Measurements from ENCODE around the gene PTHLH.

Gene PTHLH

DNA sequence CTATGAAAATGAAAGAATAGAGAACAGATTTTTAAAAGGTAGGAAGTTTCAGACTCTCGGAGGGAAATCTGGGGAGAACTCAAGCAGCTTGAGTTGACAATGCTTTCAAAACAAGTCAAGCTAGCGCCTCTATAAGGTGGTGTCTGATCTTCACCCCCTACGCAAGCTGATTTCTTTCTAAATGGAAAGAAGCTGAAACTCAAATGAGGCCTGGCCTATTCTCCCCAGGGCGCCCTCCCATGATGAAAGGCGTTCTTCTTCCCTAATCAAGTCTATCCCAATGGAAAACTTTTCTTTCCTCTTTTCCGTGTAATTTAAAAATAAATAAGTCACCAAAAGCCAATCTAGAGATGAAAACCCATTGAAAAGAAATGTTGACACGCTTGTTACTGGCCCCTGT lies 20.6 kb downstream of the PTHLH start:
- H3K27ac ChIP-seq, result no peak overlapping the region
- no peak for DNase-seq
- no peak overlapping the region for H3K4me3 ChIP-seq (ENCODE audit: low read depth, low read length)
- H3K9me3 ChIP-seq (ENCODE audit: severe bottlenecking), result no peaks in the 10 kb centered on the region
- TF ChIP-seq, protein P1, sequence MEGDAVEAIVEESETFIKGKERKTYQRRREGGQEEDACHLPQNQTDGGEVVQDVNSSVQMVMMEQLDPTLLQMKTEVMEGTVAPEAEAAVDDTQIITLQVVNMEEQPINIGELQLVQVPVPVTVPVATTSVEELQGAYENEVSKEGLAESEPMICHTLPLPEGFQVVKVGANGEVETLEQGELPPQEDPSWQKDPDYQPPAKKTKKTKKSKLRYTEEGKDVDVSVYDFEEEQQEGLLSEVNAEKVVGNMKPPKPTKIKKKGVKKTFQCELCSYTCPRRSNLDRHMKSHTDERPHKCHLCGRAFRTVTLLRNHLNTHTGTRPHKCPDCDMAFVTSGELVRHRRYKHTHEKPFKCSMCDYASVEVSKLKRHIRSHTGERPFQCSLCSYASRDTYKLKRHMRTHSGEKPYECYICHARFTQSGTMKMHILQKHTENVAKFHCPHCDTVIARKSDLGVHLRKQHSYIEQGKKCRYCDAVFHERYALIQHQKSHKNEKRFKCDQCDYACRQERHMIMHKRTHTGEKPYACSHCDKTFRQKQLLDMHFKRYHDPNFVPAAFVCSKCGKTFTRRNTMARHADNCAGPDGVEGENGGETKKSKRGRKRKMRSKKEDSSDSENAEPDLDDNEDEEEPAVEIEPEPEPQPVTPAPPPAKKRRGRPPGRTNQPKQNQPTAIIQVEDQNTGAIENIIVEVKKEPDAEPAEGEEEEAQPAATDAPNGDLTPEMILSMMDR (IDR thresholded peaks at IDR 0.05; ENCODE audit: low read depth, low read length), result no peak
- H3K27me3 ChIP-seq (ENCODE audit: insufficient read depth, low read depth, severe bottlenecking), result no peaks in the 10 kb centered on the region
- no peaks in the 10 kb centered on the region for H3K36me3 ChIP-seq

DNA sequence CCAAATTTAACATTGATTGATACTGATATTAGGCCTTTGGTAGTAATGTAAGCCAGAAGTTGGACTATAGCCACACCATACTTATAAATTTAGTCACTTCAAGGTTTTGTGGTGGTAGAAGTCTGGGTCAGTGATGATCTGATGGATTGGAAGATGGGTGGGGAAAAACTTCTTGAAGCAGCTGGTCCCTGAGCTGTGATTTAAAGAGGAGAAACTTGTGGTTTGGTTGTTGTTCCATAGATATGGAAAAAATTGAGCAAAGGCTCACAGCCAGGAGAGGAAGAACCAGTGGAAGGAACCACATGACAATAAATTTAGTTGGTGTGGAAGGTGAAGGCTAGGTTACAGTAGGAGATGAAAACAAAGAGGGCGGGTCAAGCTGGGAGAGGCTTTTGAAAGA lies 26.1 kb downstream of the PTHLH start:
- H3K27me3 ChIP-seq (ENCODE audit: insufficient read depth, low read depth, severe bottlenecking), result no peaks in the 10 kb centered on the region
- no peaks in the 10 kb centered on the region for H3K36me3 ChIP-seq
- TF ChIP-seq, protein P1 (IDR thresholded peaks at IDR 0.05; ENCODE audit: low read depth, low read length), result no peak
- no peak overlapping the region for H3K4me3 ChIP-seq (ENCODE audit: low read depth, low read length)
- no peak for DNase-seq
- H3K9me3 ChIP-seq (ENCODE audit: severe bottlenecking), result no peaks in the 10 kb centered on the region
- H3K27ac ChIP-seq, result no peak overlapping the region

DNA sequence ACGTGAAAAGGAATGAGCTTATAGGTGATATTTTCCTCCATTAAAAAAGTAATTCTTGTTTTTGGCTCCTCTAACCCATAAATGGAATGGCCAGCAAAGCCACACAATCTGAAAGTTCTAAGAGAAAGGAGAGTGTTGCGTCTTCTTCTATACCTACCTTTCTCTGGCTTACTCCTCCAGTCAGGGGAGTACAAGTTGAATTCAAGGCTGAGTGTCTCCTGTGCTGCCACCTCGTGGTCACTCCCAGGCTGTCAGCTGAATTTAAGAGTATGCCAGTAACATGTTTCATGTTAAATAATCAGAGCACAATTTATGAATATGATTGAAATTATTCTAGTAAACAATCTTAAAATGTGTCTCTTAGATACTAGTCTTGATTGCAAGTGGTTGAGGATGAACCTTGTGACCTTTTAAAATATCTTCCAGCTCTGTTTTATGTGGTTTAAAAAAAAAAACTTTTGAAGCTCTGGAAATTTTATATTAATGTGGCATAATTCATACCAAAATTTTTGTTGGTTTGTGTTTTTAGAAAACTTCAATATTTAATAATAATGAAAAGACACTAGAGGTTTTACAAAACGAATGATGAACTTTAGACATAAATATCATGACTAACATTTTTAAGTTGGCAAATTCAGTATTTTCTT lies 31.7 kb downstream of the PTHLH start:
- no peak overlapping the region for H3K27ac ChIP-seq
- DNase-seq, result peak; percentile 68
- no peaks in the 10 kb centered on the region for H3K27me3 ChIP-seq (ENCODE audit: insufficient read depth, low read depth, severe bottlenecking)
- H3K4me3 ChIP-seq (ENCODE audit: low read depth, low read length), result no peak overlapping the region
- H3K36me3 ChIP-seq, result no peaks in the 10 kb centered on the region
- TF ChIP-seq, protein P1 (IDR thresholded peaks at IDR 0.05; ENCODE audit: low read depth, low read length), result peak; percentile 71
- no peaks in the 10 kb centered on the region for H3K9me3 ChIP-seq (ENCODE audit: severe bottlenecking)

DNA sequence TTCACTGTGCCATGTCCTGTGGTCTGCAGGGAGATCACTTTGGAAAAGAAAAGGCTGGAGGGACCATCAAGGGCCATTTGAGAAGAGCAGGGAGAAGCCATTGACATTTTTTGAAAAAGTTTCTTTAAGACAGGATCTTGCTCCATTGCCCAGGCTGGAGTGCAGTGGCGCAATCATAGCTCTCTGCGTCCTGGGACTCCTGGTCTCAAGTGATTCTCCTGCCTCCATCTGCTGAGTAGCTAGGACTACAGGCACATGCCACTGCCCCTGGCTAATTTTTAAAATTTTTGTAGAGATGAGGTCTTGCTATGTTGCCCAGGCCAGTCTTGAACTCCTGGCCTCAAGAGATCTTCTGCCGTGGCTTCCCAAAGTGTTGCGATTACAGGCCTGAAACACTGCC lies 32.3 kb downstream of the PTHLH start:
- no peak overlapping the region for H3K27ac ChIP-seq
- DNase-seq, result no peak
- no peaks in the 10 kb centered on the region for H3K9me3 ChIP-seq (ENCODE audit: severe bottlenecking)
- no peaks in the 10 kb centered on the region for H3K27me3 ChIP-seq (ENCODE audit: insufficient read depth, low read depth, severe bottlenecking)
- TF ChIP-seq, protein P1 (IDR thresholded peaks at IDR 0.05; ENCODE audit: low read depth, low read length), result no peak
- H3K36me3 ChIP-seq, result no peaks in the 10 kb centered on the region
- H3K4me3 ChIP-seq (ENCODE audit: low read depth, low read length), result no peak overlapping the region

DNA sequence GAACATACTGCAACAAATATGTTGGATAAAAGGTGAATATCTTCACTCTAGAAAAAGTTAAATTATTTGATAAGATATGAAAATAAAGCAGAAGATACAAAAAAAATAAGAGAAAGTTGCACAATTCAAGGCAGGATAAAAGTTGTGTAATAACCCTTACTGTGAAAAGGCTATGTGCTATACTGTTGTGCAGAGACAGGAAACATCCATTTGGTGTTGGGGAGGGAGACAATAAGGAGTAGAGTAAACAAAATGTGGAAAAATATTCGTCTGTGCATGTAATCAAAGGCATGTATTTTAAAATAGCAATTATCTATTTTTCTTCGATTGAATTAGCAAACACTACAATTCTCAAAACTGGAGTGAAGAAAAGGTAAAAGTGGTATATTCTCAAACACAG lies 34.8 kb downstream of the PTHLH start:
- Histone ChIP-seq H3K27me3 (ENCODE audit: insufficient read depth, low read depth, severe bottlenecking) (no peaks in the 10 kb centered on the region), H3K9me3 (ENCODE audit: severe bottlenecking) (no peaks in the 10 kb centered on the region), H3K27ac (no peak overlapping the region), H3K4me3 (ENCODE audit: low read depth, low read length) (no peak overlapping the region), H3K36me3 (no peaks in the 10 kb centered on the region)
- DNase-seq, result no peak
- TF ChIP-seq, protein P1 (IDR thresholded peaks at IDR 0.05; ENCODE audit: low read depth, low read length), result no peak

DNA sequence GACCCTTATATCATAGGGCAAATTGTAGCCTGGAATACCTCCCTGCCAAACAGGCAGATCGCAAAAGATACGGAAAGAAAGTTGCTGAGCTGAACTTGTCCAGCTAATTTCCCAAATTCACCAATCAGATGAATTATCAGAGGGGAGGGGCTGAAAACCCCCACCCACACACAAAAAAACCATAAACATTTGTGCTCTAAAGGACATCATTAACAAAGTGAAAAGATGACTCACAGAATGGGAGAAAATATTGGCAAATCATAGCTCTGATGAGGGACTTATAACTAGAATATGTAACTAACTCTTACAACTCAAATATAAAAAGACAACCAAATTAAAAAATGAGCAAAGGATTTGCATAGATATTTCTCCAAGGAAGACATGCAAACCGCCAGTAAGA lies 36.3 kb downstream of the PTHLH start:
- H3K9me3 ChIP-seq (ENCODE audit: severe bottlenecking), result no peaks in the 10 kb centered on the region
- H3K36me3 ChIP-seq, result no peaks in the 10 kb centered on the region
- no peaks in the 10 kb centered on the region for H3K27me3 ChIP-seq (ENCODE audit: insufficient read depth, low read depth, severe bottlenecking)
- no peak for DNase-seq
- TF ChIP-seq, protein P1 (IDR thresholded peaks at IDR 0.05; ENCODE audit: low read depth, low read length), result no peak
- no peak overlapping the region for H3K27ac ChIP-seq
- H3K4me3 ChIP-seq (ENCODE audit: low read depth, low read length), result no peak overlapping the region
